Upper lobe of right lung (tissue), 1 donor: ENCODE results near the gene NACAD. TPM values are rescaled to one million over a fixed set of nuclear protein-coding genes. Genes with fewer than 3 reads are reported as not detected.

Experiments used
- ATAC-seq: fragments of 200-7000 bp; cut with Tn5 transposase; one replicate; pipeline ENCODE4 v1.9.1; 2020; ENCODE audit warnings: mild to moderate bottlenecking, moderate library complexity
- DNase-seq: peaks from one replicate; pipeline ENCODE4 v3.0.0-alpha.2; 2020
- H3K27ac ChIP-seq: fragments of 200-600 bp; one replicate; pipeline ENCODE4 v1.8.0; 2022
- H3K27me3 ChIP-seq: fragments of 200-600 bp; one replicate; pipeline ENCODE4 v1.8.0; 2022; ENCODE audit warnings: mild to moderate bottlenecking
- H3K36me3 ChIP-seq: fragments of 200-600 bp; one replicate; pipeline ENCODE4 v1.8.0; 2022
- H3K4me1 ChIP-seq: fragments of 200-600 bp; one replicate; pipeline ENCODE4 v1.8.0; 2022
- H3K4me3 ChIP-seq: fragments of 200-600 bp; one replicate; pipeline ENCODE4 v1.8.0; 2022; ENCODE audit warnings: mild to moderate bottlenecking
- H3K9me3 ChIP-seq: fragments of 200-600 bp; one replicate; pipeline ENCODE4 v1.8.0; 2022
- intact Hi-C: fragments of 100-400 bp; cut with DNase I; formaldehyde crosslinking; loops from one replicate; pipeline ENCODE4 v1.11.0; 2022
- total RNA-seq: library from RNA; stranded (reverse); fragmentation: NEBNext Ultra II Directional; extraction: Animal tissue kit (Norgen Biotek cat#: 25700); gene quantifications from one replicate; pipeline ENCODE4 v1.2.1, GENCODE V29; 2021
- TF ChIP-seq, protein P1 (sequence below): fragments of 200-600 bp; IDR thresholded peaks from one replicate; pipeline ENCODE4 v1.8.0; 2022; ENCODE audit warnings: antibody characterized with exemption
- donor health status: DM: no; HTN: yes; CAD: no; lungs with severe emphysema.

NACAD gene
- total RNA-seq, 1 donor from 2014 or later, result 2.3 TPM

DNA sequence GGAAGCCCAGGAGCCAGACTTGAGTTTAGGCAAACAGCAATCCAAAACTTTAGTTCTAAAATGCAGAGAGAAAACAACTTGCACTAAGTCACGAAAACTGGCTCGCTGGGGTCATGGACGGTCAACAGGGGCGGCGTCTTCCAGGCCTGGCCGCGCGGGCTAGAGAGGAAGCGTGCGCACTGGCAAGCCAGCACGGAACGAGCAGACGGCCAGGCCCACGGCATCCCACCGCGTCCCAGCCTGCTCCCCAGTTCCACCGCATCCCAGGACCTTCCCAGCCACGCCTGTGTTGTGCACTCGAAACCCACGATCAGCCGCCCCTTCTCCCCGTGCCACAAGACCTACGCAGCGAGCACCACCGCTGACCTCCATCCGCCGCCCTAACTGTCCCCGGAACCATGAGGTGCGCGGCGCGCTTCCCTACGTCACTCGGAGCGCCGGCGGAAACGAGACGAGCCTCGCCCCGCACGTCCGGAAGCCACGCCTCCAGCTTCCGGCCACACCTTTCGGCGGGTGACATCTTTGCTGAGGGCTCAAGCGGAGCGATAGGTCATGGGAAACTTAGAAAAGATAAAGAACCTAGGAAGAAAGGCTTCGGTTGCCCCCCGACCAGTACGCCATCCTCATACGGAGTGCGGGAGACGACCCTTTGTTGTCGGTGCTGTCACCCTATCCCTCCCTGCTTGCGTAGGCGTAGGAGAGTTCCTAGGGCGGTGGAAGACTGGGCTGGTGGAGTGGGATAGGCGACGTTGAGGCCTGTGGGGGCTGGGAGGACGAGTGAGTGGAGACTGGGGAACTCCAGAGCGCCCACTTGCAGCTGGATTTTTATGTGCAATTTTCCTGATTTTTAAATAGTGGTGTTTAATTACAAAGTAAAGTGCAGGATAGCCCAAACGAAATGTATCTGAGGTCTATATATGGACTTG lies 22.8 kb upstream of the NACAD start, which contains the start of gene TBRG4:
Gene TBRG4 (minus strand): TSS at position 400 of the 926 bp plus-strand sequence. CDS start 2,460 bp downstream, outside the sequence.
- peak; percentile 98 for DNase-seq
- Histone ChIP-seq H3K4me1 (peaks cover 36% of the 10 kb centered on the region), H3K9me3 (no peaks in the 10 kb centered on the region), H3K36me3 (peaks cover 24% of the 10 kb centered on the region), H3K4me3 (peak within 1 kb of the TSS; percentile 83), H3K27me3 (no peaks in the 10 kb centered on the region), H3K27ac (peak within 1 kb of the TSS; percentile 97)
- TF ChIP-seq, protein P1, sequence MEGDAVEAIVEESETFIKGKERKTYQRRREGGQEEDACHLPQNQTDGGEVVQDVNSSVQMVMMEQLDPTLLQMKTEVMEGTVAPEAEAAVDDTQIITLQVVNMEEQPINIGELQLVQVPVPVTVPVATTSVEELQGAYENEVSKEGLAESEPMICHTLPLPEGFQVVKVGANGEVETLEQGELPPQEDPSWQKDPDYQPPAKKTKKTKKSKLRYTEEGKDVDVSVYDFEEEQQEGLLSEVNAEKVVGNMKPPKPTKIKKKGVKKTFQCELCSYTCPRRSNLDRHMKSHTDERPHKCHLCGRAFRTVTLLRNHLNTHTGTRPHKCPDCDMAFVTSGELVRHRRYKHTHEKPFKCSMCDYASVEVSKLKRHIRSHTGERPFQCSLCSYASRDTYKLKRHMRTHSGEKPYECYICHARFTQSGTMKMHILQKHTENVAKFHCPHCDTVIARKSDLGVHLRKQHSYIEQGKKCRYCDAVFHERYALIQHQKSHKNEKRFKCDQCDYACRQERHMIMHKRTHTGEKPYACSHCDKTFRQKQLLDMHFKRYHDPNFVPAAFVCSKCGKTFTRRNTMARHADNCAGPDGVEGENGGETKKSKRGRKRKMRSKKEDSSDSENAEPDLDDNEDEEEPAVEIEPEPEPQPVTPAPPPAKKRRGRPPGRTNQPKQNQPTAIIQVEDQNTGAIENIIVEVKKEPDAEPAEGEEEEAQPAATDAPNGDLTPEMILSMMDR, result peak; percentile 44
- intact Hi-C loops, result no loop called here
- peak; percentile 99 for ATAC-seq

DNA sequence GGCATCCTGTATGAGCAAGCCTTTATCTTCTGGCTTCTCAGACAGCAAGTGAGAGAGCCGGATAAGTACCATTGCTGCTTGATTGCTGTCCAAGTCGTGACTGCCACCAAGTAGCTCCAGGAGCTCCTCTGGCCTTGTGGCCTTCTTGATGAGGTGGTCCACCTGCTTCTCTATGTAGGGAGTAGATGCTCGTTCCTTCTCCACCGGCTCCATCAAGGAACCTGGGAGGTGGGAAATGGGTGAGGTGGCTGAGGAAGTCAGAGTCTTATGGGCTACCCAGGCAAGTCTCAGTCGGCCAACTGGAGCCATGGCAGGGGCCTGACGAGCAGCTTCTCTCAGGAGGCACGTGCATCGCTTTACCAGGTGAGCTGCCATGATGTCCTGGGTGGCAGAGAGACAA lies 20.1 kb upstream of the NACAD start:
- H3K36me3 ChIP-seq, result peaks cover 51% of the 10 kb centered on the region
- H3K27me3 ChIP-seq, result no peaks in the 10 kb centered on the region
- no peaks in the 10 kb centered on the region for H3K9me3 ChIP-seq
- no peak overlapping the region for H3K4me3 ChIP-seq
- intact Hi-C loops, result no loop called here
- ATAC-seq (no peak), DNase-seq (no peak)
- H3K27ac ChIP-seq, result no peak overlapping the region
- TF ChIP-seq, protein P1, result no peak
- peaks cover 36% of the 10 kb centered on the region for H3K4me1 ChIP-seq

DNA sequence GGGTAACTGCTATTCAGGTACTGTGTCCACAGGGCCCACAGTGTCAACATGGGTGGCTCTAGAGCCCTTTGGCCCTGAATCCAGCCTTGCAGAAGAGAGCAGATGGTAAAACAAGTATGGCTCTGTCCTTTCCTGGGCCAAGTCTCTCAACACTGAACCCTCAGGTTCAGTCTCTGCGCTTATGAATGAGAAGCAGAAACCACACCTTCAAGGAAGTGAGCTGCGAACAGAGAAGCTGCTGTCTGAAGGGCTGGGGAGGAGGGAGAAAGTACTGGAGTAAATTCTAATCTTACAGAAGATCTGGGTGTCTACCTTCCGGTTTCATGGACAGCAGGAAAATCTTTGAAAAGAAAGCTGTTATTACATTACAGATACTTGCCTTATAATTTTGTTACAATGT lies 18.6 kb upstream of the NACAD start:
- no peaks in the 10 kb centered on the region for H3K27me3 ChIP-seq
- no peak overlapping the region for H3K4me3 ChIP-seq
- ATAC-seq (no peak), DNase-seq (no peak)
- intact Hi-C loops, result no loop called here
- TF ChIP-seq, protein P1, result no peak
- no peaks in the 10 kb centered on the region for H3K9me3 ChIP-seq
- H3K27ac ChIP-seq, result no peak overlapping the region
- peaks cover 67% of the 10 kb centered on the region for H3K36me3 ChIP-seq
- H3K4me1 ChIP-seq, result peaks cover 34% of the 10 kb centered on the region

DNA sequence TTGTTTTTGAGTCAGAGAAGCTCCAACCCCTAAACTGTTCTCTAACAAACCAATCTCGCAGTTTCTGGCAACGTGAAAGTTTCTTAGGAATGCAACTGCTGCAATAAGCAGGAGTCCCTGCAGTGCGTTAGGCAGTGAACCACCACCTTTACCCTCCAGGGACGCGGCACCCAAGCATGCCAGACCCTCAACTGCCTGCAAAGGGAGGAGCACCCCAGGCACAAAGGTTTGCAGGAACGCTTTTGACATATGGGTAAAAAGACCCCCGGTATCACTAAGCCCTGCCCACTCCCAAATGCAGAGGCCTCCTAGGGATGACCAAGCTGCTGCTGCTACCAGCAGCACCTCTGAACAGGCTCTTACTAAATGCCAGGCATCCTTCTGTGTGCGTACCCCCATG lies 18.1 kb upstream of the NACAD start:
- intact Hi-C loops, result no loop called here
- no peak for ATAC-seq
- H3K4me1 ChIP-seq, result peaks cover 30% of the 10 kb centered on the region
- DNase-seq, result no peak
- no peaks in the 10 kb centered on the region for H3K9me3 ChIP-seq
- no peak overlapping the region for H3K4me3 ChIP-seq
- peaks cover 72% of the 10 kb centered on the region for H3K36me3 ChIP-seq
- H3K27ac ChIP-seq, result no peak overlapping the region
- TF ChIP-seq, protein P1, result no peak
- H3K27me3 ChIP-seq, result no peaks in the 10 kb centered on the region

DNA sequence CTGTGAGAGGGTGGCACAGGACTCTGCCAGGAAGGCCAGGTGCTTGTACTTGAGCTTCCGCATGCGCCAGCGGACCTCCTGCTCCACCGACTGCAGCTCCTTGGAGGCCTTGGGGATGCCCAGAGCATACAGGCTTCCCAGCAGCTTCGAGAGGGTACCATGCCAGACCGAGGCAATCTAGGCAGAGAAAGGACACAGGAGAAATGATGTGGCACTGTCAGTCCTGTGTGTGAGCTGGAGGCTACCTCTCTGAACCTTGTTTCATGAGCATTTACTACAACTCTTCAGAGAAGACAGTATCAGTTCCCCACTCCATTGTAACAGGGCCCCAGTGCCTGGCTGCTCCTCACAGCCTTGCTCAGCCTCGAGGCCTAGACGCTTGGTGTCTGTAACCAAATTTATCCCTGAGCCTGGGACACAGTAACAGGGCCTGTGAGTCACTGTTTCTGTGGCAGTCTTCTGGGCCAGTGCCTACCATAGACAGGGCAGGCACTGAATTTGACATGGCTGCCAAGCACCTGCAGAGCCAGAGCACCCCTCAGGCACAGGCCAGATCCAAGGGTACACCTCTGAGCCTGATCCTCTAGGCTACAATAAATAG lies 16.9 kb upstream of the NACAD start:
- Histone ChIP-seq H3K4me3 (no peak overlapping the region), H3K27ac (no peak overlapping the region), H3K36me3 (peaks cover 83% of the 10 kb centered on the region), H3K27me3 (no peaks in the 10 kb centered on the region), H3K4me1 (peaks cover 29% of the 10 kb centered on the region), H3K9me3 (no peaks in the 10 kb centered on the region)
- ATAC-seq, result no peak
- DNase-seq, result no peak
- TF ChIP-seq, protein P1, result no peak
- intact Hi-C loops, result no loop called here
